PC-9 (cell line): ENCODE results near the gene ABTB2.

ENCODE experiments used
- EZH2 ChIP-seq: fragments of 200-600 bp; sonication (generic); IDR thresholded peaks from 2 replicates; pipeline ENCODE4 v1.8.0; 2017; ENCODE audit warnings: antibody characterized with exemption, low read depth
- TF ChIP-seq, protein P1 (sequence below): fragments of 200-600 bp; sonication (generic); conservative IDR thresholded peaks from 2 replicates; pipeline ENCODE4 v1.6.1; 2017; ENCODE audit warnings: mixed run types, antibody characterized with exemption, mild to moderate bottlenecking, moderate library complexity

DNA sequence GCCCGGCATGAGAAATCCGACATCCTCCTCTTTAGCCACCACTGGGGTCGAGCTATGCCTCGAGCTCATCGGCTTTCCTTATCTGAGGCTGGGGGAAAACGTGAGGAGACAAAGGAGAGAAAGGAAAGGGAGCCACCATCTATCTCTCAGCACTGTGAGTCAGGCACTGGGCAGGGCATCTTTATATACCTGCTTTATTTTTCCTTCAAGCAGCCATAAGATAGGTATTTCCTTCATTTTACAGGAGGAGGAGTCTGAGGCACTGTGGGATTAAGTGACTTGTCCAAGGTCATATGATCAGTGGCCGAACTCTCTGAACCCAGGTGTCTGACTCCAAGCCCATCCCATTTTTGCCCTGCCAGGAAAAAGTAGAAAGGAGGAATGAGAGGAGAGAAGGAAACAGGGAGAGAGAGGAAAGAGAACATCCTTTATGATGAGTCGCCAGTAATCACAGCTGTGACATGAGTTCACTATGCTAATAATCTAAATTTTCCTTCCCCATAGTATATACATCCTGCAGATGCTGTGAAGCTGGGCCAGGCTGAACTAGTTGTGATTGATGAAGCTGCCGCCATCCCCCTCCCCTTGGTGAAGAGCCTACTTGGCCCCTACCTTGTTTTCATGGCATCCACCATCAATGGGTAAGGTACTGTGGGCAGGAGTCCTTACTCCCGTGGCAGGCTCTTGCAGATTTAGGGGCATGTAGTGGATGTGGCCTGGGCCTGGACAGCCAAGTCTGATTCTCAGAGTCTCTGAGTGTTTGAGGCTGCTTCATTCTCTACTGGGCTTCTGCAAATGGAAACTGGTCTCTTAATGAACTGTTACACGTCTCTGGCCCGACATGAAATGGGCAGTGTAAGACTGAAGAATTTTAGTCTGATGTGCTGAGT is 230.6 kb downstream of the ABTB2 start:
- TF ChIP-seq, protein P1, sequence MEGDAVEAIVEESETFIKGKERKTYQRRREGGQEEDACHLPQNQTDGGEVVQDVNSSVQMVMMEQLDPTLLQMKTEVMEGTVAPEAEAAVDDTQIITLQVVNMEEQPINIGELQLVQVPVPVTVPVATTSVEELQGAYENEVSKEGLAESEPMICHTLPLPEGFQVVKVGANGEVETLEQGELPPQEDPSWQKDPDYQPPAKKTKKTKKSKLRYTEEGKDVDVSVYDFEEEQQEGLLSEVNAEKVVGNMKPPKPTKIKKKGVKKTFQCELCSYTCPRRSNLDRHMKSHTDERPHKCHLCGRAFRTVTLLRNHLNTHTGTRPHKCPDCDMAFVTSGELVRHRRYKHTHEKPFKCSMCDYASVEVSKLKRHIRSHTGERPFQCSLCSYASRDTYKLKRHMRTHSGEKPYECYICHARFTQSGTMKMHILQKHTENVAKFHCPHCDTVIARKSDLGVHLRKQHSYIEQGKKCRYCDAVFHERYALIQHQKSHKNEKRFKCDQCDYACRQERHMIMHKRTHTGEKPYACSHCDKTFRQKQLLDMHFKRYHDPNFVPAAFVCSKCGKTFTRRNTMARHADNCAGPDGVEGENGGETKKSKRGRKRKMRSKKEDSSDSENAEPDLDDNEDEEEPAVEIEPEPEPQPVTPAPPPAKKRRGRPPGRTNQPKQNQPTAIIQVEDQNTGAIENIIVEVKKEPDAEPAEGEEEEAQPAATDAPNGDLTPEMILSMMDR = no peak
- no peak for TF ChIP-seq EZH2
